Epithelial cell of proximal tubule (primary cell): ENCODE data around the gene C18orf32. TPM values are rescaled to one million over a fixed set of nuclear protein-coding genes. Genes with fewer than 3 reads are reported as not detected.
A peak's percentile ranks its signal among the peaks of the same experiment; 100 is the strongest.
"Not testable (repeated sequence)": the region's sequence is repeated elsewhere in the genome, so short reads cannot be mapped to it uniquely, and the experiment has no call there.

ENCODE experiments used
- DNase-seq: peaks from one replicate; pipeline ENCODE4 v3.0.0-alpha.2; 2011; ENCODE audit warnings: low read depth
- H3K4me3 ChIP-seq: 2 replicates; pipeline ENCODE4 v1.5.1; 2011; ENCODE audit warnings: low read depth, mild to moderate bottlenecking, low read length
- CTCF ChIP-seq: conservative IDR thresholded peaks from 2 replicates; pipeline ENCODE4 v1.5.1; 2012; ENCODE audit warnings: low read depth, mild to moderate bottlenecking, low read length
- total RNA-seq: library from RNA; depleted of rRNA; stranded (reverse); fragments of >200 nt; gene quantifications from 2 replicates; pipeline ENCODE4 v1.2.3, GENCODE V29; 2015

Gene C18orf32
- total RNA-seq, 1 donor from 2014 or later = 59.2 TPM

- no peak for TF ChIP-seq CTCF
- no peak overlapping the region for H3K4me3 ChIP-seq
- no peak for DNase-seq
These were observed 28.5 kb upstream of the C18orf32 start for GRCh38 chr18:49515516-49515915.

- H3K4me3 ChIP-seq, DNase-seq: not testable (repeated sequence)
These were observed 28.0 kb upstream of the C18orf32 start for GRCh38 chr18:49515003-49515402.

- TF ChIP-seq CTCF = no peak
- no peak overlapping the region for H3K4me3 ChIP-seq
- DNase-seq = no peak
These were observed 27.5 kb upstream of the C18orf32 start for GRCh38 chr18:49514577-49514976.

GRCh38 chr18:49512876-49513275, 25.8 kb upstream of the C18orf32 start:
- not testable (repeated sequence) for DNase-seq

GRCh38 chr18:49510393-49511115, 23.5 kb upstream of the C18orf32 start:
- peak; percentile 94 for TF ChIP-seq CTCF
- DNase-seq = no peak
- H3K4me3 ChIP-seq = no peak overlapping the region

More at GRCh38 chr18:49512876-49513275, 25.8 kb upstream of the C18orf32 start:
- not testable (repeated sequence) for H3K4me3 ChIP-seq

DNA sequence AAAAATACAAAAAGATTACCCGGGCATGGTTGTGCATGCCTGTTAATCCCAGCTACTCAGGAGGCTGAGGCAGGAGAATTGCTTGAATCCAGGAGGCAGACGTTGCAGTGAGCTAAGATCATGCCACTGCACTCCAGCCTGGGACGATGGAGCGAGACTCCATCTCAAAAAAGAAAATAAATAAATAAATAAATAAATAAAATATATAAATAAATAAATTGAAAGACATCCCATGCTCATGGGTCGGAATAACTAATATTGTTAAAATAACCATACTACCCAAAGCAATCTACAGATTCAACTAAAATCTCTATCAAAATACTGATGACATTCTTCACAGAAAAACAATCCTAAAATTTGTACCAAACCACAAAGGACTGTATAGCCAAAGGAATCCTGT, 19.4 kb upstream of the C18orf32 start:
- H3K4me3 ChIP-seq, DNase-seq: not testable (repeated sequence)

DNA sequence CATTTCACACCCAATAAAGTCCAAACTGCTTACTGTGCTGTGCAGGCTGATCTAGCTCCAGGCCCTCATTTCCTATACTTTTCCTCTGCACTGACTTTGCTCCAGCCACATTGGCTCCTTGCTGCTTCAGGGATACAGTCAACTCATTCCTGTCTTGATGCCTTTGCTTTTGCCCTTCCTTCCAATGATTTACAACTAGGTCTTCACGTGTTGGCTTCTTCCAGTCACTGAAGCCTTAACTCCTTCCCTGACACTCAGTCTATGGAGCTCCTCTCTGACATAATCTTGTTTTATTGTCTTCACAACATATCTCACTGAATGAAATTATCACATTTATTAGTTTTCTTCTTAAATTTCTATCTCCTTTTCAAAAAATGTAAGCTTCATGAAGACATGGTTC, 16.9 kb upstream of the C18orf32 start:
- no peak for DNase-seq
- no peak overlapping the region for H3K4me3 ChIP-seq
- no peak for TF ChIP-seq CTCF

- TF ChIP-seq CTCF = no peak
- DNase-seq = no peak
- no peak overlapping the region for H3K4me3 ChIP-seq
These were observed 13.3 kb upstream of the C18orf32 start for GRCh38 chr18:49500201-49500921.
